DMS 273 (cell line): ENCODE data around the gene TTC31.
"Not testable (repeated sequence)": the region's sequence is repeated elsewhere in the genome, so short reads cannot be mapped to it uniquely, and the experiment has no call there.

Source experiments
- DNase-seq: peaks from one replicate; lab custom pipeline; 2025; ENCODE audit not compliant: unreplicated experiment; lab: John Stamatoyannopoulos, UW

The TTC31 gene

GRCh38 chr2:74457129-74457548, 25.7 kb upstream of the TTC31 start:
- no peak for DNase-seq

- DNase-seq: peak; percentile 85
Measured at GRCh38 chr2:74457549-74458131, 25.2 kb upstream of the TTC31 start.

- peak; percentile 100 for DNase-seq
Measured at GRCh38 chr2:74458132-74458937, 24.5 kb upstream of the TTC31 start, which contains the start of gene WBP1. Gene WBP1 (plus strand): TSS chr2:74458438. CDS start chr2:74458603, 165 bp downstream.

DNA sequence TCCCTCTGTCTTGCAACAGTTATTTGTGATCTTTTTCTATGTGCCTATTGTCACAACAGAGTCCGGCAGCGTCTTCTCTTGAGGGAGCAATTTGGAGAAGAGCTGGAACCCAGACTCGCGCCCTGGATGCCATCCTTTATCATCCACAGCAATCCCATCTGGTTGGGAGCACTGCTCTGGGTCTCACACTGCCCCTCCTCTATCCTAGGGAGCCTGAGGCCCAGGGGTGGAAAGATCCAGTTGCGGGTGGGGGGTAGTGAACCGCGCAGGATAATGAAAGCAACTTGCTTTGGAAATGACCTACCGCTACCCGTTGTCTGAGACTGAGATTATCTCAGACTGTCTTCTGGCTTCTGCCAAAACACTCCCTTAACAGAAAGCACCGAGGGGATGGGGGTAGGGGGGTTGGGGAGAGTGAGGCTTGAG, 23.9 kb upstream of the TTC31 start:
- DNase-seq: peak; percentile 48

GRCh38 chr2:74459503-74460118, 23.3 kb upstream of the TTC31 start:
- DNase-seq: not testable (repeated sequence)

GRCh38 chr2:74460187-74460586, 22.7 kb upstream of the TTC31 start:
- not testable (repeated sequence) for DNase-seq

DNA sequence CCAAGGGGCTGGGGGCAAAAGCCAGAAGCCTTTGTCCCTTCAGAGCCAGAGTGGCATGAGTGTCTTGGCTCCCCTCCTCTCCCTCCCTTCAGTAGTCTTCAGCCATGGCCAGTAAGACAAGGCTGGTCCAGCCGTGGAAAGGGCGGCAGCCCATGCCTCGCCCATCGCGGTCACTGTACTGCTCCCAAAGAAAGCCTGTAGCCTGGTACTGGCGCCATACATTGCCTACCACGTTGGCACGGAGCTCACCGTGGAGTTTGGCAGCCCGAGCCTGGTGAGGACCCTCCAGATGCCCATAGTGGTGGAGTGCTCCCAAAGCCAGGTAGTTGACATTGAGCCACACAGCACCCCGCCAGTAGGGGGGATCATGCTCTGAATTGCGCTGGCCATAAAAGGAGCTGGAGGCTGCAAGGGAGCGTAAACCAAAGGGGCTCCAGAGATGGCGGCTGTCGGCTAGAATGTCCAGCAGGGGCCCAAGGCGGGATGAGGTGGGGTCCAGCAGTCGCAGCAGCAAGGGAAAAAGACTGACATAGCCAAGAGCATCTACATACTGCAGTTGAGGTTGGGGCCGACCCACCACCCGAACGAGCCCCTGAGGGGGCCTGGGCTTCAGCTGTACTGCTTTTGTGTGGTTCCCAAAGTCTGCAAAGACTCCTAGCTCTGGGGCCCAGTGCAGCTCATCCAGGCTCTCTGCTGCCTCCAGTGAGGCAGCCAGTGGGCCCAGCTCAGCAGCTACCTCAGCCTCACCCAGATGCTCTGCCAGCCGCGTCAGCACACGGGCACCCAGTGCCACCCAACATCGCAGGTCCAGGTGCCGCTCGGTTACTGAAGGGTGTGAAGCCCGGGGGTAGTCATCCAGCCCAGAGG, 21.5 kb upstream of the TTC31 start:
- peak; percentile 48 for DNase-seq

DNA sequence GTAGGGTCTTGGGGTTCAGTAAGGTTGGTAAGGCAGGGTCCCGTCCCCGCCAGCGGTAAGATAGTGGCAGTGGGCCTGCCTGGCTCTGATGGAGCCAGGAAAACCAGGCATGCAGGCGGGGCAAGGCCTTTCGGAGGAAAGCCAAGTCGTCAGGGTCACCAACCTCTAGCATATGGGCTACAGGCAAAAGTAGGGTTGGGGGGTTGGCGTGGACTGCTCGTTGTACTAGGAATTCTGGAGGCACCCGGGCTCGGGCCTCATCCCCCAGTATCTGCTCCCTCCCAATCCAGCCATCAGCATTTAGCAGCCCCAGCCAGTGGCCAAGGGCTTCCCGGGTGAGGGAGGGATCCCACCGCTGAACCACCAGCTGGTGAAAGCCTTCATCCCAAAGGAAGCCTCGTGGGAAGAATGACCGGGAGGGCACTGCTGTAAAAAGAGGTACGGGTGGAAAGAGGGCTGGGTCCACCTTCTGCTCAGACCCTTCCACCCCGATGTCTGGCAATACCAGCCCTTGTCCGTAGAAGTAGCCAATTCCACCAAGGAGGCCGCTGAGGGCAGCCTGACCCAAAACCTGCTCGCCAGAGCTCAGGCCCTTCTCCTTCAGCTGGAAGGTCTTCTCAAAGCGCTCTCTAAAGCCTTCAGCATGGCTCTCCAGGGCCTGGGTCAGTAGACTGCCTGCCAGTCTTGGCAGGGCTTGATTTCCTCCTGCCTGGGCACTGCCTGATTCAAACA, 20.7 kb upstream of the TTC31 start:
- no peak for DNase-seq

DNA sequence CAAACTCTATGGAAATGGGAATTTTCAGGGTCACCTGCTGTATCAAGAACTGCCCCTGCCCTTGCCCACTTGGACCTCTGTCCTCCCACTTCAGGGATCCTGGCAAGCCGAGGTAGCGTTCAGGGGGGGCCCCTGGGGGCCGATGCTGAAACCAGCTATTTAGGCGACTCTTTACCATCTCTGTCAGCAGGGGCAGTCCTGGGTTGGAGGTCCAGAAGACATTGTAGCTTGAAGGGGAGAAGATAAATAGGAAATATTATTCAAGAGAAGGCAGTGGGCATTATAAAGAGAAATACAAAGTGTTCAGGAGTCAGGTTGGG, 20.1 kb upstream of the TTC31 start:
- no peak for DNase-seq

GRCh38 chr2:74464406-74464805, 18.5 kb upstream of the TTC31 start:
- no peak for DNase-seq

GRCh38 chr2:74470742-74471141, 12.1 kb upstream of the TTC31 start:
- DNase-seq: not testable (repeated sequence)

DNA sequence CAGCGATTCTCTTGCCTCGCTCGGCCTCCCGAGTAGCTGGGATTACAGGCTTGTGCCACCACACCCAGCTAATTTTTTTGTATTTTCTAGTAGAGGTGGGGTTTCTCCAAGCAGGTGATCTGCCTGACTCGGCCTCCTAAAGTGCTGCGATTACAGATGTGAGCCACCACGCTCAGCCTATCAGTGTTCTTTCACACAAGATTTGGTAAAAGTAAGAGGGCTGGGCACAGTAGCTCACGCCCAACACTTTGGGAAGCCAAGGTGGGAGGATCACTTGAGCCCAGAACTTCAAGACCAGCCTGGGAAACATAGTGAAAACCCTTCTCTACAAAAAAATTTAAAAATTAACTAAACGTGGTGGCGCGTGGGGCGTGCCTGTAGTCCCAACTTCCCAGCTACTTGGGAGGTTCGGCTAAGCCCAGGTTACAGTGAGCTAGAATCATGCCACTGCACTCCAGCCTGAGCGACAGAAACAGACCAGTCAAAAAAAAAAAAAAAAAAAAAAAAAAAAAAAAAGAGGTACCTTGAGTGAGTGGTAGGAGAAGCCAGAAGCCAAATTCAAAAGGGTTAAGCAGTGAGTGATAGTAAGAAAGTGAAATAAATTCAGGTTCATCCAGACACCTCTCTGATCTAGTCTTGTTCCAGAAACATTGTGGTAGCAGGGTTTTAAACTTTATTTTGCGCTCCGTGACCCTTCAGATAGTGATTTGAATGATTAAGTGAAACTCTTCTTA, 11.4 kb upstream of the TTC31 start:
- no peak for DNase-seq

DNA sequence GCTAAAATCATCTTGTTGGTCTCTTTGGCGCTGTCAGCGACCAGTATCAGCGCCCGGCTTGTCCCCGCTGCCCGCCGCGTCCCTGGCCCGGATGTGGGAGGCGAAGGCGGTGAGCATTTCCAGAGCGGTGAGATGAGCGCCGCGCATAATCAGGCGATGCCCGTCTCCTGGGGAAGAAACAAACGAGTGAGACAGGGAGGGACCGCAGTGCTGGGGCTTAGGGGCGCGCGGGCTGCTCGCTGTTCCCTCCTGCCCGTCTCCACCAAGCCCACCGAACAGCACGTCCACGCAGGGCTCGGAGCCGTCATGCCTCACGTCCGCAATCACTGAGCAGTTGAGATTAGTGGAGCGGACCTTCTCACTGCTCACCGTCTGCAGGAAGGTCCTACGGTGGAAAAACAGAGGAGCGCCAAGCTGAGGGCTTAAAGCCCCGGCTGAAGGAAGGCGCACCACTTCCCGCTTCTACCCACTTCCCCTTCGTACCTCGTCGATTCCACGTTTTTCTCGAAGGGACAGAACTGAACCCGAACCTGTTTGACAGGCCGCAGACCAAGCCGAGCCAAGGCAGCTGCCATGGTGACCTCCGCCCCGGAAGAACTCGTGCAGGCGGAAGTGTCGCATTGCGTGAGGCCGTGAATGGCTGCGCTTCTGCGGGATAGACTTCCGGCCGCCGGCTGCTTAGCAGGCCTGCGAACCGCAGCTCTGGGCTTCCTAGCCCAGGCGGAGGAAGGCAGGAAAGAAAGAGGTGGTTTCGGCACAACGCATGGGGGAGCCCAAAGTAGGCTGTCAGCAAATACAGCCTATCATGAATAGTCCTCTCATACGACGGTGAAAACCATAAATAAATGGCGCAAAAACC, 10.6 kb upstream of the TTC31 start, which contains the start of gene MRPL53:
MRPL53 (minus strand) TSS at position 595 of the 859 bp plus-strand sequence; CDS start at position 575, 20 bp downstream.
- peak; percentile 97 for DNase-seq

DNA sequence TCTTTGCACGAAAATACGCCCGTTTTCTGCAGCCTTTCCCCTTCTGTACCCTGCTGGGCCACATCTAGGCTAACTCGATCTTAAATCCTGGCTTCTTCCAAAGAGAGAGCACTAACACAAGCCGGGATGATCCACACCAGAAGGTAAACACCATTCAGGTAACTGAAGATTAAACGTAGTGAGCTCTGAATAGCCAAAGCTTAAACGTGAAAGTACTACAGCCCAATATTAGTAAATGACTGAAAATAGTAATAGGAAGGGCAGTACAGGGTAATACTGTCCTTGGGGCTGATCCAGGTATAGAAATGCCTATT, 10.0 kb upstream of the TTC31 start:
- no peak for DNase-seq

DNA sequence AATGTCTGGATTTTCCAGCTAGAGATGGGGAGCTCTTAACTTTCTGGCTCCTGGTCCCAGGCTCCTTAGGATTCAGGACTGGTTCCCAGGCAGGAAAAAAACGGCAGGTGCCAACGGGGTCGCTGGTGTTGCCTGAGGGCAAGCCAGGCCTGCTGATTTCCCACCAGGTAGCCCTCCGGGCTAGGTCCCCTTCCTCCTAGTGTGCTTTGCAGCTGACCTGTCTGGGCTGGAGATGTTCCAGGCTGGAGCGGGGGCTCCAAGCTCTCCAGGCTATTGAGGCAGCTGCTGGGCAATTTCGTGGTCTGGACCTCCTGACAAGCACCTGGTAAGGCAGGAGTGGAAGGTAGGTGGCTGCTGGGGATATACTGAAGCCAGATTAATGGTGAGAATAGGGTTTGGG, 8.4 kb upstream of the TTC31 start:
- DNase-seq: no peak

- no peak for DNase-seq
Measured at GRCh38 chr2:74474899-74475298, 8.0 kb upstream of the TTC31 start.

GRCh38 chr2:74481431-74481830, 1.4 kb upstream of the TTC31 start:
- no peak for DNase-seq

DNA sequence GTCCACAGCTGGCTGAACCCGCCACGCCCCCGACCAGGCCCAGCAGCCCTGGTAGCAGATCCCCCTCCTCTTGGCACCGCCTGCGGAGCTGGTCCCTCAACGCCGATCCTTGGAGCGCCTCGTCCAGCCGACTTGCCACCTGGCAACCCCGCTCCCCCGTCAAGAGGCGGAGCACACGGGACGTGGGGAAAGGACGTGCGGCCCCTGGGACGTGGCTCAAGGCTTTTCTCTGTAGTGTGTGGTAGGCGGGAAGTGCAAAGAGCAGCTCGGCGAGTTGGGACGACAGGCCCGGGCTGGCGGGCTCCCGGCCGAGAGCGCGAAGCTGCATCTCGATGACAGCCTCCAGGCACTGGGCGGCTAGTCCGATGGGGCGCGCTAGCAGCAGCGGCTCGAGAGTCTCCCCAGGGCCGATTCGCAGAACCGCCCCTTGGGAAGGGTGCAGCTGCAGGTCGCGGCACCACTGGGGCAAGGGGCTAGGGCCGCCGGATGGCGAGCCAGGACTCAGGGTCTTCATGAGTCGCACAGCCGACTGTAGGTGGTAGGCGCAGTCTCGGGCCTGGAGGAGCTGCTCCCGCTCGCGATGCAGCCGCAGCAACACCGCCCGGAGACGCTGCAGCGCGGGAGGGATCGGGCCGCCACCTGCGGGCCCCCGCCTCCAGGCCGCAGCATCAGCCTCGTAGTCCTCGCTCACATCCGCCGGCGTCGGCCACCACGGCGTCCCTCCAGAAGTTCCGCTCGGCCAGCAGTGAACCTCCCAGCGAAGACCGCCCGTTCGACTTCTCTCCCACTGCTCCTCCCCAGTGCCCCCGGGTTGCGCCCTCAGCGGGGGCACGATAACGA, 700 bp upstream of the TTC31 start:
- DNase-seq: peak; percentile 83
